Bronchial epithelial cell (primary cell): ENCODE results near the gene PRKAR2B. TPM values are rescaled to one million over a fixed set of nuclear protein-coding genes. Genes with fewer than 3 reads are reported as not detected.
A peak's percentile ranks its signal among the peaks of the same experiment; 100 is the strongest.

Source experiments
- DNase-seq: peaks from one replicate; pipeline ENCODE4 v3.0.0-alpha.2; 2010; ENCODE audit warnings: low read depth
- FAIRE-seq: peaks from 2 replicates; lab custom pipeline; 2011; peaks lifted over from hg19 to GRCh38; lab: Jason Lieb, UNC
- H3K27me3 ChIP-seq: 2 replicates; pipeline ENCODE4 v1.5.1; 2011; ENCODE audit warnings: low read length; ENCODE audit not compliant: control insufficient read depth, insufficient read depth
- H3K36me3 ChIP-seq: 2 replicates; pipeline ENCODE4 v1.5.1; 2011; ENCODE audit warnings: low read length; ENCODE audit not compliant: control insufficient read depth, insufficient read depth
- H3K4me3 ChIP-seq: 2 replicates; pipeline ENCODE4 v1.5.1; 2011; ENCODE audit warnings: mild to moderate bottlenecking, low read depth, low read length, control low read depth
- CTCF ChIP-seq: IDR thresholded peaks from 2 replicates; pipeline ENCODE4 v1.5.1; 2011; ENCODE audit warnings: mild to moderate bottlenecking, moderate library complexity, low read length, control low read depth, inconsistent platforms; ENCODE audit not compliant: insufficient read depth, severe bottlenecking
- total RNA-seq: library from RNA; depleted of rRNA; stranded (reverse); fragments of >200 nt; gene quantifications from 2 replicates; pipeline ENCODE4 v1.2.1, GENCODE V29; 2014

PRKAR2B gene
- total RNA-seq, 1 donor from 2014 or later, result 0.26 TPM

- H3K36me3 ChIP-seq, result no peaks in the 10 kb centered on the region
- peak; percentile 84 for FAIRE-seq
- no peak for DNase-seq
- no peak for TF ChIP-seq CTCF
- H3K27me3 ChIP-seq, result no peaks in the 10 kb centered on the region
- H3K4me3 ChIP-seq, result no peak overlapping the region
Observed at GRCh38 chr7:107109955-107110354, 65.5 kb downstream of the PRKAR2B start.

DNA sequence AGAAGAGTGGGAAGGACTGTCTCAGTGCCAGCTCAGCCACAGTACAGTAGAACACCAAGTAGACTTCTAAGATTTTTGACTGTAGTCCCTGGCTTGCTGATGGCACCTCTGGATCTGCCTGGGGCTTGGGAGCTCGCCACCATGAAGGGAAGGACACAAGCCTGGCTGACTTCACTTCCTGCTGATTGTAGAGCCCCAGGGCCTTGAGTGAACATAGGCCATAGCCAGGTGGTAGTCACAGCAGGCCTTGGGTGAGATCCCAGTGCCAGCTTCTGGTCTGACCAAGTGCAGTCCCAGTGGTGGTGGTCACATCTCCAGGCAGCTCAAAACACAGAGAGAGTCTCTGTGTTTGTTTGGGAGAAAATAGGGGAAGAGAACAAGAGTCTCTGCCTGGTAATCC lies 66.7 kb downstream of the PRKAR2B start:
- TF ChIP-seq CTCF, result no peak
- Histone ChIP-seq H3K36me3 (no peaks in the 10 kb centered on the region), H3K27me3 (no peaks in the 10 kb centered on the region), H3K4me3 (no peak overlapping the region)
- DNase-seq (no peak), FAIRE-seq (no peak)

DNA sequence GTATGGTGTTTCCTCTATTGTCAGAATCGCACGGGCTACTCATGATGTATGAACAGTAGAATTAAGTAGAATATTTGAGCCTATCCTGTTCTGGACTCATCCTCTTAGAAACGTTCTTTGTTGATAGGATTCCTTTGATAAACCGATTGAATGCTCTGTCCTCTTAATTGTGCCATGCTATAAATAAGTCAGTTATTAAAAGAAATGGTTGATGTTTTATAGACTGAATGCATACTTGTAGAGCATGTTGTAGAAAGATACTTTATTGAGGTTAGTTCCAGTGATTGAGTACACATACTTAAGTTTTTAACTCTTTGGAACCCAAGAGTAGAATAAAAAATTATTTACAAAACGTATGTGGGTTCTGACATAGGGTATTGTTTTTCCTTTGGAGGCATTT lies 69.4 kb downstream of the PRKAR2B start:
- FAIRE-seq (no peak), DNase-seq (no peak)
- Histone ChIP-seq H3K36me3 (no peaks in the 10 kb centered on the region), H3K4me3 (no peak overlapping the region), H3K27me3 (no peaks in the 10 kb centered on the region)
- no peak for TF ChIP-seq CTCF

GRCh38 chr7:107115114-107115513 lies 70.6 kb downstream of the PRKAR2B start:
- no peak for TF ChIP-seq CTCF
- H3K4me3 ChIP-seq, result no peak overlapping the region
- H3K36me3 ChIP-seq, result no peaks in the 10 kb centered on the region
- FAIRE-seq, result no peak
- no peaks in the 10 kb centered on the region for H3K27me3 ChIP-seq
- no peak for DNase-seq

DNA sequence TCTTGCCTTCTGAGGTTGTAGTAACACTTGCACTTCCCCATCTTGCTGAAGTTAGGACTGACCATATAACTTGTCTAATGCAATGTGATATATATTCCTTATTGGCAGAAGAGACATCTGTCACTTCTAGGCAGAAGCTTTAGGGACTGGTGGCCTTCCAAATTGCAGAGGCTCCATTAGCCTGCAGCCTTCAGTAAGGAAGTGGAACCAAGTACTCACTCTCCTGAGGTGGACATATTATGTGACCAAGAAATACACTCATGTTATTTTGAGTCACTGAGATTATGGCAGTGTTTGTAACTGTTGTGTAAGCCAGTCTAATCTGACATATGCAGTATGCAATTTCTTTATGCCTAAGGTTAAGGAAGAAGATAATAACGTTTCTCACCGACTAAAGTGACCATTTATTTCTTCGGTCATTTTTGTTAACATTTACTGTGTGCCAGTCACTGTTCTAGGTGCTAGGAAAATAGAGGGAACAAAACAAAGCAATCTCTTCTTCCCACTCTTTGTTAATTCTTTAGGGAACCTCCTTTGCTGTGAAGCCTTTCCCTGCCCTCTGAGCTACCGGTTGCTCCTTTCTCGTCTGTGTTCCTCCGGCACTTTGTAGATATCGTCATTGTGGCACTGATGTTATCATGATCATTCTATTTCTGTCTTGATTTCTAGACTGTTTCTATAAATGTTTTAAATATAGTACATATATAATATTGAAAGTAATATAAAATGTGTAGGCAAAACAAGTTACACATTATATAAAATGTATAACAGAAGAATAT lies 71.4 kb downstream of the PRKAR2B start:
- no peak overlapping the region for H3K4me3 ChIP-seq
- no peaks in the 10 kb centered on the region for H3K27me3 ChIP-seq
- FAIRE-seq, result no peak
- DNase-seq, result no peak
- no peaks in the 10 kb centered on the region for H3K36me3 ChIP-seq
- TF ChIP-seq CTCF, result no peak
